HUDEP-2 (cell line): Measurements from ENCODE around the gene NOTCH4.

Experiments used
- DNase-seq, 76 experiments: peaks; one replicate each; lab custom pipeline; 2025; ENCODE audit not compliant: unreplicated experiment in 76 of 76; lab: John Stamatoyannopoulos, UW

Gene NOTCH4

DNA sequence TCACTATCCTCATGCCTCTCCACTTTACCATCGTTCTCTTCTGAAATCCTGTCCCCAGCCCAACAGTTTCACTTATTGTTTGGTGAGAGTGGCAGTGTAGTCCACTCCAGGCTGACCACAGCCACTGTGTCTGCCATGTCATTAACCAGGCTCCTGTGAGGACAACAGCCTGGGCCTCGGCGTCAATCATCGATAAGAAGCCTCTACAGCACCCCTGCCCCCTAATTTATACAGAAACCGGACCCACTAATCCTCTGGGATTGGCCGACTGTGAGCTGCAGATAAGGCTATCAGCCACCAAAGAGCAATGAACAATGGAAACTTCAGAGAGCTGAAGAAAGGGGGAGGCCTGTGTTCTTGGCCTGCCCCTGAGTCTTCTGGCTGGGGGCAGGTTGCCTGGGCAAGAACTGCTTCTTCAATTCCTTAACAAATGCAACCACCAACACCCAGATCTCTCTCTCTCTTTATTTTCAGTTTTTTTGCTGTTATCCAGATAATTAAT lies 56.1 kb downstream of the NOTCH4 start:
- peak in 72 of 76 experiments; percentile 60 to 97 (median 83) for DNase-seq

DNA sequence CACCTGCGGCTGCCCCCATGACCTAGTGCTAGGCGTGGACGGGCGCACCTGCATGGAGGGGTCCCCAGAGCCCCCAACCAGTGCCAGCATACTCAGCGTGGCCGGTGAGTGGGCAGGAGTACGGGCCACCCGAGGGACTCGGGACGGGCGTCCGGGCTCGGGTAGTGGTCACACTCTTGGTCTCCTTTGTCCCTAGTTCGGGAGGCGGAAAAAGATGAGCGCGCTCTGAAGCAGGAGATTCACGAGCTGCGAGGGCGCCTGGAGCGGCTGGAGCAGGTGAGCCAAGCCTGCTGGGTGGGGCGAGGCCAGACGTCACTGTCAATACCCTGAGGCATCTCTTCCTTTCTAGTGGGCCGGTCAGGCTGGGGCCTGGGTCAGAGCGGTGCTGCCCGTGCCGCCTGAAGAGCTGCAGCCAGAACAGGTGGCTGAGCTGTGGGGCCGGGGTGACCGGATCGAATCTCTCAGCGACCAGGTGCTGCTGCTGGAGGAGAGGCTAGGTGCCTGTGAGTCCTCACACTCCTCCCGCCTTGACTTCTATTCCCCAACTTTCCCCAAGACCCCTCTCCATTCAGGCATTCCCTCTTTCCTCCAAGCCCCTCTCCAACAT lies 56.6 kb downstream of the NOTCH4 start:
- no peak for DNase-seq

DNA sequence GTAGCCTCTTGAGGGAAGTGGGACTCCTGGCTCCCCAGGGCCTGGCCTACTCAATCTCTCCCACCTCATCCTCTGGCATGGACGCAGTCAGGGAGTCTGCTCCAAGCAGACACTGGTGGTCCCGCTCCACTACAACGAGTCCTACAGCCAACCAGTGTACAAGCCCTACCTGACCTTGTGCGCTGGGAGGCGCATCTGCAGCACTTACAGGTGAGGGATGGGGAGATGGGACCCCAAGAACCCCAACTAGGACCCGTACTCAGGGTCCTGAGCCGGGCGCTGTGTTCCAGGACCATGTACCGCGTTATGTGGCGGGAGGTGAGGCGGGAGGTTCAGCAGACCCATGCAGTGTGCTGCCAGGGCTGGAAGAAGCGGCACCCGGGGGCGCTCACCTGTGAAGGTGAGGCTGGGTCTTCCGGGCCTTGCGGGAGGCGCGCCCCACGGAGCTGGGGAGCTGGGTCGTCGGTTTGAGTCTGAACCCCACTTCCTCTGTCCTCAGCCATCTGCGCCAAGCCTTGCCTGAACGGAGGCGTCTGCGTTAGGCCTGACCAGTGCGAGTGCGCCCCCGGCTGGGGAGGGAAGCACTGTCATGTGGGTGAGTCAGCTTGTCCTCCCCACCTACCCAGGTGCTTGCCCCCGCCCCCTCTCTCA lies 57.3 kb downstream of the NOTCH4 start:
- DNase-seq, result peak in 2 of 76 experiments; percentile 20

DNA sequence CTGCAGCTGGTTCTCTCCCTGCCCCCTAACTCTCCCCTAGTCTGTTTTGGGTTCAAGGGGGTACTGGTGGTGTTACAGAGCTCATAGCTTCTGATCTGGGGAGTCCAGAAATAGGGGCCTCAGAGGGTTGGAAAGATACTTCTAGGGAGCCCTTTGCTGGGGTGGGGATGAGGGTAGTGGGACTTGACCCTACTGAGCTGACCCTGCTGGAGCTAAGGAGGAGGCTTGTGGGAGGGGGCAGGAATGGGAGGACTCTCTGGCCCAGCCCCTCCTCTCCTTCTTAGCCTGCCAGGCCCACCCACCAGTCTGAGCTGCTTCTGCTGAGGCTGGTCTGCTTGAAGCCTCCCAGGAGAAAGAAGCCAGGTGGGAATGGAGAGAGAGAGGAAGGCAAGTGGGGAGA lies 59.6 kb downstream of the NOTCH4 start, which contains the start of gene EGFL8:
Gene EGFL8, plus strand, starts transcription at position 301 of the 400 bp plus-strand sequence. CDS start 1,571 bp downstream, outside the sequence.
- no peak for DNase-seq

GRCh38 chr6:32163559-32164258 lies 60.2 kb downstream of the NOTCH4 start:
- no peak for DNase-seq

- DNase-seq, result no peak
These were observed 65.8 kb downstream of the NOTCH4 start for GRCh38 chr6:32158052-32158451.

DNA sequence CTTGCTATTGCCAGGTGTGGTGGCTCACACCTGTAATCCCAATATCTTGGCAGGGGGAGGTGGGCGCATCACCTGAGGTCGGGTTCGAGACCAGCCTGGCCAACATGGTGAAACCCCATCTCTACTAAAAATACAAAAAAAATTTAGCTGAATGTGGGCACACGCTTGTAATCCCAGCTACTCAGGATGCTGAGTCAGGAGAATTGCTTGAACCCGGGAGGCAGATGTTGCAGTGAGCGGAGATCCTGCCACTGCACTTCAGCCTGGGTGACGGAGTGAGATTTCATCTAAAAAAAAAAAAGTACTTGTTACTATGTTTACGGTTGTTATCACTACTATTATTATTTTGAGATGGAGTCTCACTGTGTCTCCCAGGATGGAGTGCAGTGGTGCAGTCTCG lies 67.0 kb downstream of the NOTCH4 start:
- DNase-seq, result no peak

DNA sequence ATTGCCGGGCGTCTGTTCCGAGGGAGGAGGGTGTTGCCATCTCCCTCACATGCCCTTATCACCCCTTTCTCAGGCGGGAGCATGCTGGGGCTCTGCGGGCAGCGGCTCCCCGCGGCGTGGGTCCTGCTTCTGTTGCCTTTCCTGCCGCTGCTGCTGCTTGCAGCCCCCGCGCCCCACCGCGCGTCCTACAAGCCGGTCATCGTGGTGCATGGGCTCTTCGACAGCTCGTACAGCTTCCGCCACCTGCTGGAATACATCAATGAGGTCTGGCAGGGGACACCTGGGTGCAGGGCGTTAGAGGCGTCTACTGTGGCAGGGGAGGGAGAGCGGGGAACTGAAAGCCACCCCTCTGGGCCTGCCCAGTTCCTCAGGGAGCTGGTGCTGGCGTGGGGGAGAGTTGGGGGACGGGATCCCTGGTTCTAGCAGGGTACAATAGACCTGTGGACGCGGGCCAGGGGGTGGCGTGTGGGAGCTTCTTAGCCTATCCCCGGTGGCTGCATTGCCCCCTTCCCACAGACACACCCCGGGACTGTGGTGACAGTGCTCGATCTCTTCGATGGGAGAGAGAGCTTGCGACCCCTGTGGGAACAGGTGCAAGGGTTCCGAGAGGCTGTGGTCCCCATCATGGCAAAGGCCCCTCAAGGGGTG lies 69.2 kb downstream of the NOTCH4 start:
- peak in 28 of 76 experiments; percentile 66 to 97 (median 87) for DNase-seq

GRCh38 chr6:32153564-32154513 lies 70.0 kb downstream of the NOTCH4 start, which contains the start of gene PPT2:
Gene PPT2, plus strand, starts transcription at chr6:32154141. Its CDS starts 454 bp downstream, at chr6:32154595.
- peak in 74 of 76 experiments; percentile 69 to 97 (median 90) for DNase-seq

DNA sequence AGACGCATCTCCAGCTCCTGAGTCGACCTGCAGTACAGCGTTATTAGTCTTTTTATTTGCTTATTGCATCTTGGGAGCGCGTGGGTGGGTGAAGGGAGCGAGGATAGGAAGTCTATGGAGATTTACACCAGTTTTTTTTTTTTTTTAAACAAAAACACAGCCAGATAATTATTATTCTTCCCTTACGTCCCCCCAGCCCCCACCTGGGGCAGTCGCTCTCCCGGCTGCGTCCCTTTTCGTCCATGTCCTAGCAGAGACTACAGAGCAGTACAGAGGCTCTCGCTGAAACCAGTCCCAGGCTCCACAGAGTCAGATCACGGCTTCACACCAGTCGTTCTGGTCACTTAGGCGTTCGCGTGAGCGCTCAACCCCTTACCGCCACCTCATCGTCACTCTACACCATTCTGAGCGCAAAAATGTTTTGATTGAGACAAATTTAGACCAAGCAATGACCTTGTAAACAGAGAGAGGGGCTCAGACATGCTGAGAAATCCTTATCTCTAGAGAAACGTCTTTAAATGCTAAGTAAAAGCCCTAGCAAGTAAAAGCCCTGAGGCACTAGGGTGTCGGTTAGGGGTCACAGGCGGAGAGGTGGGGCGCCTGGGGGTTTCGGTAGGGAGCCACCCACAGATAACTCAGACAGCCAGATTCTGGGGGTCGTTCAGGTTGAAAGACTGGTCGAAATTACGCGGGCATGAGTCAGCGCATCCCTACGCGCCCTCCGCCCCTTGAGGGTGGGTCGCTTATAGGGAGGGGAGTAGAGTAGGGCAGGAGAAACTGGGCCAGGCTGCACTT lies 70.9 kb downstream of the NOTCH4 start:
- DNase-seq, result peak in 6 of 76 experiments; percentile 66 to 93 (median 74)

DNA sequence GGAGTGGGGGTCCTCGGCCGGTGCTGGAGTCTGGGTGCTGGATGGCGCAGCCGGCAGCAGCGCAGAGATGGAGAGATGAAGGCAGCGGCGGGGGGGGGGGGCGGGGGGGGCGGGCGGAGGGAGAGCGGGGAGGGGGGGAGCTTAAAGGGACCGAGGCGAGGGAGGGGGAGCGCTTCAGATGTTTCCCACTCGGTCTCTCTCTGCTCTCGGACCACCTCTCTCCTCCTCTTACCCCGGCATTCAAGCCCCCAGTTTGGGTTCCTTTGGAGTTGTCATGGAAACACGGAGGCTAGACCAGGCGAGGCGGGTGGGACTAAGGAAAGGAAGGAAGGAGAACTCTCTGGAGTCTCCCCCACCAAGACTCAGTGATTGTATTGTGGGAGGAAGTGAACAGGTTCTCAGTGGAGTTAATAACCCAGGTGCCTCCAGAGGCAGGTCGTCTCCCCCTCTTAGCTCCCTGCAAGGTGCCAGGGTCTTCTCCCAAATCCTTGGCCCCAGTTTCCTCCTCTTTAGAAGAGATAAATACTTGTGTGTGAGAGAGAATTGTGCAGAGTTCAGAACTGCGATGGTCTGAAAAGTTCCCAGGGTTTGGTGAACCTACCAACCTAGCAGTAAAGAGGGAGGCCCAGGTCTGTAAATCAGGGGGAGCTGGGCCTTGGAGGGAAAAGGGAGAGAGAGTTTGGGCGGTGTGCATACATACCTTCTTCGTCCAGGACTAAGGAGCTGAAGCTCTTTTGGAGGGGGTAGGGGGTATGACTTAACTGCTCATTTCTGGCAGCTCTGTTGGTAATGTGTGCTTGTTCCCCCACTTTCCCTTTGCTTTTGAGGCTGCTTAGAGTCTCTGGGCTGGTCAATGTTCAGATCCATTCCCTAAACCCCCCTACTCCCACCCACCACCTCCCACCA lies 71.8 kb downstream of the NOTCH4 start, which contains the start of gene PRRT1:
Gene PRRT1, minus strand, starts transcription at position 77 of the 906 bp plus-strand sequence. CDS start 112 bp downstream, outside the sequence.
- DNase-seq, result no peak

DNA sequence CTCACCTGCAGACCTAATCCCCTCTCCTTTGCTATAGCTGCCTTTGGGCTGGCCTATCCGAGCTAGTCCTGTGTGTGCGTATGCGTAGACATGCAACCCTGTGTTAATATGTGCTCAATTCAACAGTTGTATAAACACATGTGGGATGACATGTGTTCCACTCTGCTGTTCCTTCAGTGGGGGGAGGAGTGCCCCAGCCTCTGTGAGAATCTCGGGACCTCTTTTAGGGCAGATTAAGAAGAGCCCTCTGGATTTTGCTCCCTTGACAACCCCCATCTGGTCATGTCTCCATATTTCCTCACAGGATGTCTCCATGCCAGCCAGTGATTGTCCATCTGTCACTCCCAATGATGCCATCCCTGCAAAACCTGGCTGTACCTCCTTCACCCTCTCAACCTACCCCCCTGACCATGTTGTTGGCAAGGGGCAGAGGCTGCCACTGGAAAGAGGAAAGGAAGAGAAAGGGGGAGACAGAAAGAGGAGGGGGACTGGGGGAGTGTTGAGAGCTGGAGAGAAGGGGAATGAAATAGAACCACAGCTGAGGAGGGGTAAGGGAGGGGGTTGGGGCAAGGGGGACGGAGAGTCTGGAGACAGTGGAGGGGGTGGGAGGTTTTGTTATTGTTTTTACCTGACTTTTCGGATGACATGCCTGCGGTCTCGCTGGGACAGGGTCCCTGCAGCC lies 72.5 kb downstream of the NOTCH4 start:
- no peak for DNase-seq

DNA sequence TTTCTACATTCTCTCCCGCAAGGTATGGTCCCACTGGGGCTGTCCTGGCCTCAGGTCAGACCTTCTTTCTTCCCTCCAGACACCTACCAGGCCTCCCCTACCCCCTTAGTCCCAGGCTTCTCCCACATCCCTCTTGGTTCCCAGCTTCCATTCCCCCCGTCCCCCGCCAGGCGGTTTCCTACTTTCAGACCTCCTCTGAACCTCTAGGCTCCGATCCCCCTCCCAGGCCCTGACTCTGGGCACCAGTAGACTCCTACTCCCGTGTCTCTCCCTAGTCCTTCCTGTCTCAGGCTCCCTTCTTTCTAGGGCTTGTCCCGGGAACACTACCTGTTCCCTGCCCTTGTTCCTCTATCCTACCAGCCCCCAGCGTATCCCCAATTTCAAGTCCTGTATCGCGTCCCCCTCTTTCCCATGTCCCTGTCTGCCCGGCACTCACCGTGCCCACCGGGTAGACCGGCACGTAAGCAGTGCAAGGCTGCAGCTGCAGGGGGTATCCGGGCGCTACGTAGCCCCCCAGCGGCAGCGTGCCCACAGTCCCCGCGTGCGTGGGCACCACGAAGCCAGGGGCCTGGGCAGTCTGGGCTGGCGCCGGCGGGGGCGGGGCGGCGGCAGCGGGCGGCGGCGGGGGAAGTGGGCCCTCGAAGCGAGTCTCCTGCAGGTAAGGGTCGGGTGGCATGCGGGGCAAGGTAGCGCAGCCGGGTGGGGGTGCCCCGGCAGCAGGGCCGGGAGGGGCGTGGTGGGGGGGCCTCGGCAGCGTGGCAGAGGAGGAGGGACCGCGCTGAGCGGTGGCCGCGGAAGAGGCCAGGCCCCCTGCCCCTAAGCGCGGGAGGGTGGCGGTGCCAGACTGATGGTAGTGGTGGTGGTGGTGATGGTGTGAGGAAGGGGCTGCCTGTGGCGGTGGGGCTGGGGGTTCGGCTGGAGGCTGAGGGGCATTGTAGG lies 73.7 kb downstream of the NOTCH4 start:
- DNase-seq, result no peak

DNA sequence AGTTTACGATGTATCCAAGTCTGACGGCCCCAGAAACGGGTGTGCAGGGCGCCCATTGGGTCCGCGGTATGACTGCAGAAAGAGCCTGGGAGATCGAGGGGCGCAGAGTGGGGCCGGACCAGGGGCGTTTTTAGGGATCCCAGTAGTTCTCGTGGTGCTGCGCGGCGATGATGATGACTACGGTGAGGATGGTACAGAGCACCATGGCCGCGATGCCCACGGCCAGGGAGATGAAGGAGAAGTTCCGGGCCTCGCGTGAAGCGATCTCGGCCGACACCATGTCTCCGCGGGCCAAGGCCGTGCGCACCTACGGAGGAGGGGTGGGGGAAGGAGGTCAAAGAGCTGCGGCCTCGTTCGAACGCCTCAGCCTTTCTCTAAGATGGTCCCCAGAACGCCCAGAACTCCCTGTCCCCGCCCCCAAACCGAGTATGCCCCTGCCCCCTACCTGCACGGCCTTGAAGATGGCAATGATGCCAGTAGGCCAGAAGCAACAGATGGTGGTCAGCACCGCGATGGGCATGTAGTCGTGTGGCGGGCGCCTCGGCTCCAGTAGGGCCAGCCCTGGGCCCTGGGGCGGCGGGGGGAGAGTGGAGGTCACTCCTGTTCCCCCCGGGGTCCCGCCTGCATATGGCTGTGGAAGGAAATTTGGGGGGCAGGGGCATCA lies 74.6 kb downstream of the NOTCH4 start:
- no peak for DNase-seq

- peak in 35 of 76 experiments; percentile 12 to 72 (median 42) for DNase-seq
These were observed 75.4 kb downstream of the NOTCH4 start for GRCh38 chr6:32148289-32149091.
